ENCODE results near the gene TESK2.

TESK2 gene

GRCh38 chr1:45302505-45303150, 188.3 kb downstream of the TESK2 start:
- DNase-seq = no peak

GRCh38 chr1:45300669-45300997, 190.3 kb downstream of the TESK2 start:
- DNase-seq = no peak

- peak; percentile 85 for DNase-seq
Observed at GRCh38 chr1:45299981-45300668, 190.8 kb downstream of the TESK2 start.

GRCh38 chr1:45299296-45299695, 191.7 kb downstream of the TESK2 start:
- no peak for DNase-seq

- no peak for DNase-seq
Observed at GRCh38 chr1:45297666-45298356, 193.2 kb downstream of the TESK2 start.

All from NCI-H1105 treated with DMSO at 0.1 percent for 48 hours (cell line).